MV-4-11 (cell line): Measurements from ENCODE around the gene TMED4.
A peak's percentile ranks its signal among the peaks of the same experiment; 100 is the strongest.

Experiments used
- DNase-seq: peaks from one replicate; lab custom pipeline; 2025; lab: John Stamatoyannopoulos, UW

TMED4 gene

GRCh38 chr7:44540592-44541027 is 41.4 kb downstream of the TMED4 start:
- DNase-seq: no peak

- DNase-seq: no peak
Measured at GRCh38 chr7:44539669-44540506, 42.1 kb downstream of the TMED4 start.

- DNase-seq: no peak
Measured at GRCh38 chr7:44538798-44539668, 43.0 kb downstream of the TMED4 start.

- DNase-seq: no peak
Measured at GRCh38 chr7:44538093-44538797, 43.8 kb downstream of the TMED4 start.

GRCh38 chr7:44537442-44537841 is 44.6 kb downstream of the TMED4 start:
- no peak for DNase-seq

DNA sequence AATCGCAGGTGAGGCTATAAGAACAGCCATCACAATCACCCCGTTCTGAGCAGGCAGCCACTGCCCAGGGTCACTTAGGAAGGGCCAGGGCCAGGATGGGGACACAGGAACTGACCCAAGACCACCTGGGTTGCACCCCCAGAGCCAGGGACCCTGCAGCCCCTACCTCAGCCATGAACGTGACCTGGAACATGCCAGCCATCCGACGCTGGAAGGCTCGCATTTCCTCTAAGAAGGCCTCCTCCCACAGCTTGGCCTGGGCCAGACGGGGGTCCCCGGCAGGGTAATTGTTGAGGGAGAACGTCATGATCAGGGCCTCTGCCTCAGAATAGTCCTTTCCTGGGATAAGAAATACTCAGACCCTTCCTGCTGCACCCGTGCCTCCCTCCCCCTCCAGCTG is 45.9 kb downstream of the TMED4 start:
- no peak for DNase-seq

GRCh38 chr7:44535348-44536064 is 46.5 kb downstream of the TMED4 start:
- no peak for DNase-seq

DNA sequence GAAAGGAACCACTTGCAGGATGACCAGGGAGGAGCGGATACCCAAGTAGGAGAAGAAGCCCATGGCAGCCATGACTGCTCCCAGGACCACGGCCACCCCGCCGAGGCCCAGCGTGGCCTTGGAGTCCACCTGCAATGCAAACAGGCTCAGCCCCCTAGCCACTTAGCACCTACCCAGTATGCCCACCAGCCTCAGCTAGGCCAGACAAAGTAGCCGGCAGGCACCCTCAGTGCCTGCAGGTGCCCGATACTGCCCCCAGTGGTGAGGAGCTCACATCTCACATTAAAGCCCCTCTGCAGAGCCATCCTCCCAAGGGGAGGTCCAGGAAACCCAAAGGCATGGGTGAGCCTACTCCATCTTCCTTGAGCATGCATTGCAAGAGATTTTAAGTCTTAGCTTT is 47.5 kb downstream of the TMED4 start:
- peak; percentile 46 for DNase-seq

- no peak for DNase-seq
Measured at GRCh38 chr7:44534087-44534486, 47.9 kb downstream of the TMED4 start.

GRCh38 chr7:44533301-44534055 is 48.6 kb downstream of the TMED4 start:
- DNase-seq: no peak

GRCh38 chr7:44531421-44532380 is 50.3 kb downstream of the TMED4 start:
- DNase-seq: no peak

DNA sequence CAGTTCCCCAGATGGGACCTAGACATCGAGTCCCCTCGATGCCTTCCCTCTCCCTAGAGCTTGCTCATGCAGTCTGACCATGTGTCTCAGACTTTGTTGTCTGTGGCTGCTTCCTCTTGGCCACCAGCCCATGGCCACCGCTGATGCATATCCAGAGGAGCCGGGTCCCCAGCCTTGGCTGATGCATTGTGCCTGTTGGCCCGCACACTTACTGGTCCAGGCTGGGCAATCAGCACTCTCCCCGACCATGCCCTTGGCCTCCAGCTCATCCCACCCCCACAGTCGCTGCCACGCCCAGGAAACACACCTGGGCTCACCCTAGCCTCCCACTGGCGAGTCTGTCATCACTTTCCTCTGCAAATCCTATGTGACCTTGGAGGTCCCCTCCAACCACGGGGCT is 51.0 kb downstream of the TMED4 start:
- DNase-seq: no peak
